GM12878 (cell line): Measurements from ENCODE around the gene RPL34. TPM values are rescaled to one million over a fixed set of nuclear protein-coding genes. Genes with fewer than 3 reads are reported as not detected.
A peak's percentile ranks its signal among the peaks of the same experiment; 100 is the strongest.

Source experiments
- BCL11A ChIP-seq: IDR thresholded peaks from 2 replicates; pipeline ENCODE4 v1.6.1; 2011; ENCODE audit warnings: low read depth, low read length
- CBFB ChIP-seq: IDR thresholded peaks from 2 replicates; pipeline ENCODE4 v1.6.1; 2016; ENCODE audit warnings: antibody characterized with exemption, low read depth
- CEBPB ChIP-seq, 2 experiments: fragments of 150-350 bp in 1 of 2; IDR thresholded peaks; 2 replicates each; pipeline ENCODE4 v1.6.1; 2012 to 2014; ENCODE audit warnings: low read depth in 2 of 2, low read length in 2 of 2, borderline replicate concordance in 1 of 2, inconsistent platforms in 1 of 2
- EP300 ChIP-seq, 2 experiments: fragments of 150-350 bp in 1 of 2; IDR thresholded peaks; 2 replicates each; pipeline ENCODE4 v1.6.1; 2011 to 2012; ENCODE audit warnings: low read depth in 2 of 2, low read length in 2 of 2, borderline replicate concordance in 1 of 2, improper control_type of control experiment in 1 of 2, inconsistent platforms in 1 of 2; ENCODE audit not compliant: control insufficient read depth in 1 of 2
- GATAD2B ChIP-seq: fragments of 450-650 bp; conservative IDR thresholded peaks from 2 replicates; pipeline ENCODE4 v1.6.1; 2017; ENCODE audit warnings: low read depth, mild to moderate bottlenecking, moderate library complexity
- IKZF1 ChIP-seq: fragments of 450-650 bp; conservative IDR thresholded peaks from 2 replicates; pipeline ENCODE4 v1.6.1; 2017; ENCODE audit warnings: antibody characterized with exemption, mild to moderate bottlenecking
- IKZF2 ChIP-seq, 2 experiments: fragments of 450-650 bp; IDR thresholded peaks; 2 replicates each; pipeline ENCODE4 v1.6.1; 2017; ENCODE audit warnings: mild to moderate bottlenecking in 2 of 2, moderate library complexity in 2 of 2
- KAT2A ChIP-seq: conservative IDR thresholded peaks from 2 replicates; pipeline ENCODE4 v1.6.1; 2011; ENCODE audit warnings: low read depth, low read length; ENCODE audit not compliant: control insufficient read depth
- NRF1 ChIP-seq: conservative IDR thresholded peaks from 2 replicates; pipeline ENCODE4 v1.6.1; 2011; ENCODE audit warnings: mild to moderate bottlenecking, low read depth, low read length, improper control_type of control experiment
- PAX5 ChIP-seq: IDR thresholded peaks from 2 replicates; pipeline ENCODE4 v1.6.1; 2011; ENCODE audit warnings: low read depth, low read length, borderline replicate concordance
- RAD21 ChIP-seq: IDR thresholded peaks from 2 replicates; pipeline ENCODE4 v1.6.1; 2011; ENCODE audit warnings: mild to moderate bottlenecking, low read depth, low read length, moderate library complexity; ENCODE audit not compliant: insufficient read depth
- SMARCA5 ChIP-seq: fragments of 450-650 bp; IDR thresholded peaks from 2 replicates; pipeline ENCODE4 v1.6.1; 2017; ENCODE audit warnings: mild to moderate bottlenecking
- SPI1 ChIP-seq: IDR thresholded peaks from 2 replicates; pipeline ENCODE4 v1.6.1; 2011; ENCODE audit warnings: low read depth, mild to moderate bottlenecking, low read length, moderate library complexity, borderline replicate concordance; ENCODE audit not compliant: insufficient read depth
- SUPT20H ChIP-seq: IDR thresholded peaks from 2 replicates; pipeline ENCODE4 v1.6.1; 2011; ENCODE audit warnings: low read depth, mild to moderate bottlenecking, low read length, moderate library complexity, borderline replicate concordance; ENCODE audit not compliant: control insufficient read depth
- SUZ12 ChIP-seq: fragments of 200-600 bp; sonication (generic); IDR thresholded peaks from one replicate; pipeline ENCODE4 v1.6.1; 2018; ENCODE audit warnings: antibody characterized with exemption, mild to moderate bottlenecking; ENCODE audit not compliant: unreplicated experiment
- YY1 ChIP-seq: IDR thresholded peaks from 2 replicates; pipeline ENCODE4 v1.6.1; 2011; ENCODE audit warnings: low read depth, mild to moderate bottlenecking, low read length
- ZSCAN29 ChIP-seq: fragments of 450-650 bp; IDR thresholded peaks from 2 replicates; pipeline ENCODE4 v1.6.1; 2017; ENCODE audit warnings: mild to moderate bottlenecking, moderate library complexity
- polyA plus RNA-seq, 11 experiments: library from polyadenylated mRNA; depleted of rRNA in 4 of 11; unstranded in 6 of 11; stranded (reverse) in 5 of 11; fragments of >200 nt; fragmentation: Nextera tagmentation in 4 of 11; fragmentation: Illumina TruSeq in 1 of 11; extraction: Ambion mirVana in 4 of 11; extraction: Trizol in 1 of 11; gene quantifications; 1 replicate in 1 of 11; 2 replicates in 10 of 11; pipeline versions ENCODE4 v1.2.1 to v1.2.3, GENCODE V29; 2011 to 2016; ENCODE audit warnings: inconsistent platforms in 2 of 11, missing spikeins in 2 of 11, low read depth in 1 of 11
- total RNA-seq, 4 experiments: library from RNA; depleted of rRNA in 3 of 4; stranded (reverse); fragments of >200 nt in 3 of 4; fragmentation: Illumina TruSeq in 1 of 4; extraction: Trizol in 1 of 4; gene quantifications; 2 replicates each; pipeline versions ENCODE4 v1.2.1 to v1.2.3, GENCODE V29; 2013 to 2021
- TF ChIP-seq, protein P1 (sequence below): fragments of 450-650 bp; IDR thresholded peaks from 2 replicates; pipeline ENCODE4 v1.6.1; 2017; ENCODE audit warnings: mild to moderate bottlenecking, moderate library complexity
- TF ChIP-seq, protein P2 (sequence below): IDR thresholded peaks from 2 replicates; pipeline ENCODE4 v1.6.1; 2012; ENCODE audit warnings: mild to moderate bottlenecking, low read depth, low read length

Gene RPL34
- total and polyA plus RNA-seq, 10 of the 15 experiments (the other 5 are each of a cell fraction or from before 2014, with no cell fraction given) = 1,792 to 6,697 (median 2,464) TPM

DNA sequence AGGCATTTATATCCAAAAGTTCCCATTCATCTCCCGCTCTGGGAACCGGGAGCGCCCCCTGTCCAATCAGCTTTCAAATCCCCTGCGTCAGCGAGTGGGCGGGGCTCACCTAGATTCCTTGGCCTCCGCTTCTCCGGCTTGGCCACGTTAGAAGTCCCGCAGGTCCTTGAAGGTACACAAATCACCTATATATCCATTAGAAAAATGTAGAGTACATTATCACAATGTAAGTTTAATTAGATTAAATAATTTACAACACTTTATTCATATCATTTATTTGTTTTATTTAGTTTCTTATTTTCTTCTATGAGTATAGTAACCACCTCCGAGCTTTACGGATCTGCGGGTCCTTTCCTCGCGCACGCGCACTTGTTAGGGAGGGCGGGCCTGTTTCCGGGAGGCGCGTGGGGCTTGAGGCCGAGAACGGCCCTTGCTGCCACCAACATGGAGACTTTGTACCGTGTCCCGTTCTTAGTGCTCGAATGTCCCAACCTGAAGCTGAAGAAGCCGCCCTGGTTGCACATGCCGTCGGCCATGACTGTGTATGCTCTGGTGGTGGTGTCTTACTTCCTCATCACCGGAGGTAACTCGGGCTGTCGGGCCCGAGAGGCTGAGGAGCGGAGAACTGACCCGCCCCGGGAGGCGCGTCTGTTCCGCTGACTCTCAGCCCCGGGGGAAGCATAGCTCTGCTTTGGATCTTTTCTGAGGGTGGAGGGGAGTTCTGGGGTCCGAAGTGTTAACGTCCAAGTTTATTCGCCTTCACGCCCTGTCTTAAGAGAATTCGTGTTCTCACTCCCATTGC is 30.0 kb downstream of the RPL34 start, which contains the start of gene OSTC (continued):
- TF ChIP-seq YY1 = peak; percentile 89
- TF ChIP-seq NRF1 = peak; percentile 65
- no peak for TF ChIP-seq SUZ12
- TF ChIP-seq PAX5 = no peak
- TF ChIP-seq SPI1 = no peak
- TF ChIP-seq IKZF1 = peak; percentile 72
- no peak for TF ChIP-seq KAT2A
- TF ChIP-seq, protein P1, sequence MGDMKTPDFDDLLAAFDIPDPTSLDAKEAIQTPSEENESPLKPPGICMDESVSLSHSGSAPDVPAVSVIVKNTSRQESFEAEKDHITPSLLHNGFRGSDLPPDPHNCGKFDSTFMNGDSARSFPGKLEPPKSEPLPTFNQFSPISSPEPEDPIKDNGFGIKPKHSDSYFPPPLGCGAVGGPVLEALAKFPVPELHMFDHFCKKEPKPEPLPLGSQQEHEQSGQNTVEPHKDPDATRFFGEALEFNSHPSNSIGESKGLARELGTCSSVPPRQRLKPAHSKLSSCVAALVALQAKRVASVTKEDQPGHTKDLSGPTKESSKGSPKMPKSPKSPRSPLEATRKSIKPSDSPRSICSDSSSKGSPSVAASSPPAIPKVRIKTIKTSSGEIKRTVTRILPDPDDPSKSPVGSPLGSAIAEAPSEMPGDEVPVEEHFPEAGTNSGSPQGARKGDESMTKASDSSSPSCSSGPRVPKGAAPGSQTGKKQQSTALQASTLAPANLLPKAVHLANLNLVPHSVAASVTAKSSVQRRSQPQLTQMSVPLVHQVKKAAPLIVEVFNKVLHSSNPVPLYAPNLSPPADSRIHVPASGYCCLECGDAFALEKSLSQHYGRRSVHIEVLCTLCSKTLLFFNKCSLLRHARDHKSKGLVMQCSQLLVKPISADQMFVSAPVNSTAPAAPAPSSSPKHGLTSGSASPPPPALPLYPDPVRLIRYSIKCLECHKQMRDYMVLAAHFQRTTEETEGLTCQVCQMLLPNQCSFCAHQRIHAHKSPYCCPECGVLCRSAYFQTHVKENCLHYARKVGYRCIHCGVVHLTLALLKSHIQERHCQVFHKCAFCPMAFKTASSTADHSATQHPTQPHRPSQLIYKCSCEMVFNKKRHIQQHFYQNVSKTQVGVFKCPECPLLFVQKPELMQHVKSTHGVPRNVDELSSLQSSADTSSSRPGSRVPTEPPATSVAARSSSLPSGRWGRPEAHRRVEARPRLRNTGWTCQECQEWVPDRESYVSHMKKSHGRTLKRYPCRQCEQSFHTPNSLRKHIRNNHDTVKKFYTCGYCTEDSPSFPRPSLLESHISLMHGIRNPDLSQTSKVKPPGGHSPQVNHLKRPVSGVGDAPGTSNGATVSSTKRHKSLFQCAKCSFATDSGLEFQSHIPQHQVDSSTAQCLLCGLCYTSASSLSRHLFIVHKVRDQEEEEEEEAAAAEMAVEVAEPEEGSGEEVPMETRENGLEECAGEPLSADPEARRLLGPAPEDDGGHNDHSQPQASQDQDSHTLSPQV = no peak
- no peak for TF ChIP-seq EP300 (IDR thresholded peaks at IDR 0.05; ENCODE audit: borderline replicate concordance in 1 of 2, control insufficient read depth in 1 of 2, low read depth in 2 of 2, low read length in 2 of 2)
- peak; percentile 37; the same call in 1 of the 2 replicates for TF ChIP-seq GATAD2B
- no peak for TF ChIP-seq SUPT20H
- peak; percentile 48; the same call in 1 of the 2 replicates for TF ChIP-seq CBFB
- TF ChIP-seq RAD21 = no peak
- TF ChIP-seq CEBPB (IDR thresholded peaks at IDR 0.05; ENCODE audit: borderline replicate concordance in 1 of 2, low read depth in 2 of 2, low read length in 2 of 2) = no peak
- no peak for TF ChIP-seq BCL11A
- TF ChIP-seq, protein P2, sequence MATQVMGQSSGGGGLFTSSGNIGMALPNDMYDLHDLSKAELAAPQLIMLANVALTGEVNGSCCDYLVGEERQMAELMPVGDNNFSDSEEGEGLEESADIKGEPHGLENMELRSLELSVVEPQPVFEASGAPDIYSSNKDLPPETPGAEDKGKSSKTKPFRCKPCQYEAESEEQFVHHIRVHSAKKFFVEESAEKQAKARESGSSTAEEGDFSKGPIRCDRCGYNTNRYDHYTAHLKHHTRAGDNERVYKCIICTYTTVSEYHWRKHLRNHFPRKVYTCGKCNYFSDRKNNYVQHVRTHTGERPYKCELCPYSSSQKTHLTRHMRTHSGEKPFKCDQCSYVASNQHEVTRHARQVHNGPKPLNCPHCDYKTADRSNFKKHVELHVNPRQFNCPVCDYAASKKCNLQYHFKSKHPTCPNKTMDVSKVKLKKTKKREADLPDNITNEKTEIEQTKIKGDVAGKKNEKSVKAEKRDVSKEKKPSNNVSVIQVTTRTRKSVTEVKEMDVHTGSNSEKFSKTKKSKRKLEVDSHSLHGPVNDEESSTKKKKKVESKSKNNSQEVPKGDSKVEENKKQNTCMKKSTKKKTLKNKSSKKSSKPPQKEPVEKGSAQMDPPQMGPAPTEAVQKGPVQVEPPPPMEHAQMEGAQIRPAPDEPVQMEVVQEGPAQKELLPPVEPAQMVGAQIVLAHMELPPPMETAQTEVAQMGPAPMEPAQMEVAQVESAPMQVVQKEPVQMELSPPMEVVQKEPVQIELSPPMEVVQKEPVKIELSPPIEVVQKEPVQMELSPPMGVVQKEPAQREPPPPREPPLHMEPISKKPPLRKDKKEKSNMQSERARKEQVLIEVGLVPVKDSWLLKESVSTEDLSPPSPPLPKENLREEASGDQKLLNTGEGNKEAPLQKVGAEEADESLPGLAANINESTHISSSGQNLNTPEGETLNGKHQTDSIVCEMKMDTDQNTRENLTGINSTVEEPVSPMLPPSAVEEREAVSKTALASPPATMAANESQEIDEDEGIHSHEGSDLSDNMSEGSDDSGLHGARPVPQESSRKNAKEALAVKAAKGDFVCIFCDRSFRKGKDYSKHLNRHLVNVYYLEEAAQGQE = no peak
- peak; percentile 94 to 98 for TF ChIP-seq IKZF2 (IDR thresholded peaks at IDR 0.05)
- TF ChIP-seq ZSCAN29 = no peak
- no peak; the same call in 1 of the 2 replicates for TF ChIP-seq SMARCA5
